HG02943 (cell line): Measurements from ENCODE around the gene CLDN4.
"Not testable (repeated sequence)": the region's sequence is repeated elsewhere in the genome, so short reads cannot be mapped to it uniquely, and the experiment has no call there.

Experiments
- ATAC-seq: cut with Tn5 transposase; IDR thresholded peaks from one replicate; pipeline ENCODE4 v1.9.1; 2021; ENCODE audit warnings: mild to moderate bottlenecking, low read depth, moderate library complexity; ENCODE audit not compliant: unreplicated experiment

Gene CLDN4

GRCh38 chr7:73841689-73842066, 10.9 kb downstream of the CLDN4 start:
- ATAC-seq: no peak

DNA sequence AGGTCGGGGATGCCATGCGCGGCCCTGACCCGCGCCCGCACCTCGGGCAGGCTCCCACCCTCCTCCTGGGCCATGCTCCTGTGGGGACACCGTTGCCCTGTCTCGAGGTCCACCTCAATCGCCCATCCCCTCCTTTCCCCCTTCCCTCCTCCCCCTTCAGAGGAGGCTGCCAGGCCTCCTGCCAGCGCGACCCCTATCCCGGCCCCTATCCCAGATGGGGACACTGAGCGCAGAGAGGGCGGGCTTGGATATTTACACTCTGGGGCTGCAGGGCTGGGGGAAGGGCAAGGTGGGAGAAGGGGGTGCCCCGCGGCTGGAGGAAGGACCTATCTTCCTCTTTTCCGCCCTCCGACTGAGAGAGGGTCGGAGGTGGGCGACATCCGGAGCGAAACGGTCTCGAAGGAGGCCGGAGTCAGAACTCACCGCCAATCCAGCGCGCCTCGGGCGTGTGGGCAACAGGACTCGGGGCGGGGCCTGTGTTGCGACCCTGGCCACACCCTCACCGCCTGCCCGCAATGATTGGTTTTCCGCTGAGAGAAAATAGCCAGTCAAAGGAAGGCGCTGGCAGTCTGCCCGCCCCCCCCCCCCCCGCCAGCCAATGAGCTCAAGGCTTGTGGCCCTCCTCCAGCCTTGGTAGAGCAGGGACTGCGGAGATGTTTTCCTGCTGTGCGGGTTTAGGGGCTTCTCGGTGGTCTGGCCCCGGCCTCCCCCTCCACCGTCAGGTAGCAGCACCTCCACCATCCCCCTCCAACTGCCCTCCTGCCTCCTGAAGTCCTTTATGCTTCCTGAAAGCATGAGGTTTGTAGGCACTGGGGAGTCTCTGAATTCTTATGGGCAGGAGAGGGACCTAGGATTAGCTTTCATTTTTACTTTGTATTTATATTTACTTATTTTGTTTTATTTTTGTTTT, 11.5 kb downstream of the CLDN4 start, which contains the start of gene METTL27:
METTL27 (minus strand) TSS at position 450 of the 910 bp plus-strand sequence; CDS start at position 74, 376 bp downstream.
- peak; percentile 75 for ATAC-seq

- ATAC-seq: no peak
Observed at GRCh38 chr7:73844131-73844547, 13.3 kb downstream of the CLDN4 start.

GRCh38 chr7:73844848-73845460, 14.2 kb downstream of the CLDN4 start:
- no peak for ATAC-seq

- ATAC-seq: not testable (repeated sequence)
Observed at GRCh38 chr7:73845701-73846195, 15.0 kb downstream of the CLDN4 start.

- no peak for ATAC-seq
Observed at GRCh38 chr7:73847941-73848723, 17.3 kb downstream of the CLDN4 start.

DNA sequence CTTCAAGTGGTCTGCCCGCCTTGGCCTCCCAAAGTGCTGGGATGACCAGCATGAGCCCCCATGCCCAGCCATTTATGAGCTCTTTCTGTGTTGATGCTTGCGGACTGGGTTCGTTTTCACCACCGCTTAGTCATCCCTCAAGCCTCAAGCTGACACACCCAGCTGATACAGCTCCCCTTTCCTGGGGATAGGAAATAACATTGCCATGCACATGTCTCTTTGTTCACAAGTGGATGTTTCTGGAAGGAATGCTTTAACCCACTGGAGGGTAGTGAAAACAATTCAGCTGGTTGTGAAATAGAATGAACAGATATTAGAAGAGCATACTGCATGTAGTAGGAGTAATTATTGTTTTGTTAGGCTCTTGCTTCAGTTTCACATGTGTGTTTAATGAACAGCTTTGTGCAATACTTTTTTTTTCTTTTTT, 20.0 kb downstream of the CLDN4 start:
- ATAC-seq: no peak

GRCh38 chr7:73851410-73852338, 20.9 kb downstream of the CLDN4 start:
- no peak for ATAC-seq

DNA sequence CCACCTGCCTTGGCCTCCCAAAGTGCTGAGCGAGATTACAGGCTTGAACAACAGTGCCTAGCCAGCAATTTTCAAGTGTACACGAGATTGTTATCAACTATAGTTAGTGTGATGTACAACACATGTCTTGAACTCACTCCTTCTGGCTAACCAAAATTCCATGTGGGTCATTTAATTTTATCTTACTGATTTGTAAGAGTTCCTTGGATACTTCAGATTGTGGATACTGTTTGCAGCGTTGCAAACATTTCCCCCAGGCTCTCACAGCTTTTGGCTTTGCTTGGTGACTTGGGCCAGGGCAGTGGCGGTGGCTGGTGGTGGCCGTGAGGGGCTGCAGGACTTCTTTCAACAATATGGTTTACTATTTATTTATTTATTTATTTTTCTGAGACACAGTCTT, 21.7 kb downstream of the CLDN4 start:
- no peak for ATAC-seq

GRCh38 chr7:73856941-73857340, 26.1 kb downstream of the CLDN4 start:
- no peak for ATAC-seq

DNA sequence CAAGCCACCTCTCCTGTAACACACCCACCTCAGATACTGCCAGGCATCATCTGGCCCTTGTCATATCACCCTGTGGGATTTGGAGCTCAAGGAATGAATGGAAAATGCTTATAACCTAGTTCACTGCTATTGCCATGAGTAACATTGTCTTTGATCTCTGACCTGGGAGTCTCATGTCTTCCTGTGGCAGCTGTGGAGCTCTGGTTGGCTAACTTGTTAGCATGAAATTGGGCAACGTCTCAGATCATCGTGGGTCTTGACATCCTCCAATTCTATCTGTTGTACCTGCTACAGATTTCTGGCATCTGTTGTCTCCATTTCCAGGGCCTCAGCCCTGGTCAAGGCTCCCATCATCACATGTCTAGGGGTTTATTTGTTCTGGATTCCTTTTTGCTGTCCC, 28.0 kb downstream of the CLDN4 start:
- ATAC-seq: no peak

GRCh38 chr7:73860859-73861258, 30.1 kb downstream of the CLDN4 start, which contains the start of gene TMEM270:
TSS of gene TMEM270 (plus strand) at chr7:73861159. CDS start at chr7:73861195, 36 bp downstream.
- no peak for ATAC-seq

GRCh38 chr7:73861305-73861704, 30.5 kb downstream of the CLDN4 start:
- ATAC-seq: no peak

GRCh38 chr7:73864981-73865711, 34.4 kb downstream of the CLDN4 start:
- no peak for ATAC-seq

GRCh38 chr7:73865738-73866445, 35.1 kb downstream of the CLDN4 start:
- ATAC-seq: no peak

- no peak for ATAC-seq
Observed at GRCh38 chr7:73866446-73866767, 35.6 kb downstream of the CLDN4 start.

DNA sequence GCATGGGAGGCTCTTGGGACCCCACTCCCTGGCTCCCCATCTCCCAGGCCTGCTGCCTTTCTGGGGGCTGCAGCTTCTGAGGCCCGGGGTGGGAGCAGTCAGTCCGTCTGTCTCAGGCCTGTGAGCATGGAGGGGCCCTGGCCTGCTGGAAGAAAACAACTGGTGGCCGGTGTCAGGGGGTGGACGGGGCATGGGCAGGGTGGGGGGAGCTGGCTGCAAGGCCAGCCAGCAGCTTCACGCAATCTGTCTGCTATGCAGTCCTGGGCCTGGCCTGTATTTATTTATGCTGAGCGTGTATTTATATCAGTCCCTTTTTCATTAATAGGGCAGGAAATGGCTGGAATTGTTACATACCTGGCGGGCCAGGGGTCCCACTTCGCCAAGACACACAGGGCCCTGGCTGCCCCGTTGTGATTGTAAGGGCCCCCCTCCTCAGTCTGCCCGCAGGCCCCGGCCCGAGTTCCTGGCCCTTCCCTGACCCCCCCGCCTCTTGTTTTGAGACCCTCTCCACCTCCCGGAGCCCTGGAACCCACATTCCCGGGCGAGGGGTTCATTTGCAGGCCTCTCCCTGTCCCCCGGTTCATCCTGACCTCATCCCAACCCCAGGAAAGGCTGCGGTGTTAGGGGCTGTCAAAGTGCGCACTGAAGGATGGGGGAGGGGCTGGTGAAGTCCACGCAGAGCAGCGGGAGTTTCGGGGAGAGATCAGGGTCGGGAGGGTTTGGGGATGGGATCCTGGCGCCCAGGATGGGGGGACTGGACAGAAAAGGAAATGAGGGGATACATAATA, 38.4 kb downstream of the CLDN4 start:
- ATAC-seq: no peak

DNA sequence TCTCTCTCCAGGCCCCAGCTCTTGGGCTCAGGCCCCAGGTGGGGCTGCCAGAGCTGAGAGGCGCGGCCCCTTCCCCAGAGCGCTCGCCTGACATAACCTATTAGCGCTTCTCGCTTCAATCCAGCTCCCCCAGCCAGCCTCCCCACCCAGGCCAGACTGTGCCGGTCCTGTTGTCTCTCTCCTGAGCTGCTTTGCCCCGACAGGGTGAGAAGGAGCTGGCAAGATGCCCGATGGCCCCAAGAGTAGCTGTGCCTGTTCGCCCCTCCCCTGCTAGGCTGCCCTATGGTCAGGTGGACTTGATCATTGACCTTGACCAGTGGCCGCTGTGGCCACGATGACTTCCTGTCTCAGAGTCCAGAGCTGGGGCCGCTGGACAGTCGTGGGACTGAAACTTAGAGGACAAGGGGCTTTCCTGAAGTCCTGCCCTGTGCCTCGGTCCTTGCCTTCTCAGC, 39.3 kb downstream of the CLDN4 start:
- no peak for ATAC-seq
